ENCODE measurements around the gene PCNT.

GRCh38 chr21:46424039-46424591, 100.2 kb downstream of the PCNT start:
- TF ChIP-seq ZNF263 (CRISPR knock-in tag; IDR thresholded peaks at IDR 0.05; ENCODE audit: low read depth) = no peak
- no peak for TF ChIP-seq HMGXB4 (CRISPR knock-in tag; IDR thresholded peaks at IDR 0.05)
- TF ChIP-seq CTCF (IDR thresholded peaks at IDR 0.05) = no peak
- TF ChIP-seq CREB1 (CRISPR knock-in tag; IDR thresholded peaks at IDR 0.05) = no peak
- no peak for TF ChIP-seq E2F1 (CRISPR knock-in tag; IDR thresholded peaks at IDR 0.05)
- TF ChIP-seq ESRRA (CRISPR knock-in tag; IDR thresholded peaks at IDR 0.05; ENCODE audit: borderline replicate concordance) = no peak
- no peak for TF ChIP-seq ZNF138 (CRISPR knock-in tag; conservative IDR thresholded peaks at IDR 0.05)
- TF ChIP-seq IRF2 (CRISPR knock-in tag; IDR thresholded peaks at IDR 0.05; ENCODE audit: borderline replicate concordance, low read depth) = no peak
- no peak for TF ChIP-seq MXD4 (CRISPR knock-in tag; IDR thresholded peaks at IDR 0.05; ENCODE audit: borderline replicate concordance)
- no peak for TF ChIP-seq TCF7 (CRISPR knock-in tag; IDR thresholded peaks at IDR 0.05; ENCODE audit: low read depth)
- TF ChIP-seq PREB (CRISPR knock-in tag; IDR thresholded peaks at IDR 0.05; ENCODE audit: borderline replicate concordance) = no peak
